Astrocyte (in vitro differentiated cells and primary cell): Measurements from ENCODE around the gene GYG2. TPM values are rescaled to one million over a fixed set of nuclear protein-coding genes. Genes with fewer than 3 reads are reported as not detected.

Experiments used
- DNase-seq: peaks from one replicate; pipeline ENCODE4 v3.0.0-alpha.2; 2010; ENCODE audit warnings: low read depth
- FAIRE-seq: peaks from 2 replicates; lab custom pipeline; 2011; peaks lifted over from hg19 to GRCh38; lab: Jason Lieb, UNC
- H2AFZ ChIP-seq: 2 replicates; pipeline ENCODE4 v1.6.0; 2012; ENCODE audit warnings: low read depth, low read length, inconsistent platforms
- H3K27ac ChIP-seq: 2 replicates; pipeline ENCODE4 v1.5.1; 2011; ENCODE audit warnings: low read depth, low read length, inconsistent platforms
- H3K27me3 ChIP-seq: 2 replicates; pipeline ENCODE4 v1.6.0; 2011; ENCODE audit warnings: low read length, inconsistent platforms; ENCODE audit not compliant: insufficient read depth
- H3K36me3 ChIP-seq: 2 replicates; pipeline ENCODE4 v1.5.1; 2011; ENCODE audit warnings: low read length, inconsistent platforms; ENCODE audit not compliant: insufficient read depth
- H3K4me1 ChIP-seq: 2 replicates; pipeline ENCODE4 v1.5.1; 2011; ENCODE audit warnings: low read length, inconsistent platforms; ENCODE audit not compliant: insufficient read depth
- H3K4me2 ChIP-seq: 2 replicates; pipeline ENCODE4 v1.6.0; 2012; ENCODE audit warnings: low read length, inconsistent platforms
- H3K4me3 ChIP-seq: 2 replicates; pipeline ENCODE4 v1.5.1; 2011; ENCODE audit warnings: low read depth, mild to moderate bottlenecking, low read length, inconsistent platforms; ENCODE audit not compliant: insufficient read depth
- H3K79me2 ChIP-seq: 2 replicates; pipeline ENCODE4 v1.6.0; 2012; ENCODE audit warnings: mild to moderate bottlenecking, low read length, inconsistent platforms; ENCODE audit not compliant: insufficient read depth
- H3K9ac ChIP-seq: 2 replicates; pipeline ENCODE4 v1.6.0; 2012; ENCODE audit warnings: mild to moderate bottlenecking, low read length, inconsistent platforms
- H3K9me3 ChIP-seq: 2 replicates; pipeline ENCODE4 v1.5.1; 2012; ENCODE audit warnings: low read depth, mild to moderate bottlenecking, low read length, inconsistent platforms; ENCODE audit not compliant: insufficient read depth
- H4K20me1 ChIP-seq: 2 replicates; pipeline ENCODE4 v1.6.0; 2012; ENCODE audit warnings: low read length, inconsistent platforms; ENCODE audit not compliant: insufficient read depth
- H3K27ac Mint-ChIP-seq: one replicate; pipeline ENCODE4 v1.8.0; 2021; ENCODE audit warnings: mild to moderate bottlenecking, mixed read lengths; ENCODE audit not compliant: unreplicated experiment
- H3K27me3 Mint-ChIP-seq: one replicate; pipeline ENCODE4 v1.8.0; 2021; ENCODE audit warnings: low read depth, mixed read lengths; ENCODE audit not compliant: unreplicated experiment
- H3K36me3 Mint-ChIP-seq: one replicate; pipeline ENCODE4 v1.8.0; 2021; ENCODE audit warnings: low read depth, mixed read lengths; ENCODE audit not compliant: unreplicated experiment
- H3K4me1 Mint-ChIP-seq: one replicate; pipeline ENCODE4 v1.8.0; 2021; ENCODE audit warnings: low read depth, mixed read lengths; ENCODE audit not compliant: unreplicated experiment
- H3K4me3 Mint-ChIP-seq: one replicate; pipeline ENCODE4 v1.8.0; 2021; ENCODE audit warnings: mild to moderate bottlenecking, moderate library complexity, mixed read lengths; ENCODE audit not compliant: unreplicated experiment
- H3K9me3 Mint-ChIP-seq: one replicate; pipeline ENCODE4 v1.8.0; 2021; ENCODE audit warnings: mild to moderate bottlenecking, mixed read lengths; ENCODE audit not compliant: unreplicated experiment
- CTCF ChIP-seq: IDR thresholded peaks from 2 replicates; pipeline ENCODE4 v1.5.1; 2011; ENCODE audit warnings: low read depth, mild to moderate bottlenecking, inconsistent platforms, low read length, moderate library complexity; ENCODE audit not compliant: insufficient read depth
- EZH2 ChIP-seq: IDR thresholded peaks from 2 replicates; pipeline ENCODE4 v1.6.1; 2012; ENCODE audit warnings: mild to moderate bottlenecking, low read length, inconsistent platforms; ENCODE audit not compliant: insufficient read depth
- total RNA-seq: library from RNA; stranded (reverse); gene quantifications from 2 replicates; pipeline ENCODE4 v1.2.1, GENCODE V29; 2021

Gene GYG2
- total RNA-seq, 1 donor from 2014 or later, result 15.5 TPM

DNA sequence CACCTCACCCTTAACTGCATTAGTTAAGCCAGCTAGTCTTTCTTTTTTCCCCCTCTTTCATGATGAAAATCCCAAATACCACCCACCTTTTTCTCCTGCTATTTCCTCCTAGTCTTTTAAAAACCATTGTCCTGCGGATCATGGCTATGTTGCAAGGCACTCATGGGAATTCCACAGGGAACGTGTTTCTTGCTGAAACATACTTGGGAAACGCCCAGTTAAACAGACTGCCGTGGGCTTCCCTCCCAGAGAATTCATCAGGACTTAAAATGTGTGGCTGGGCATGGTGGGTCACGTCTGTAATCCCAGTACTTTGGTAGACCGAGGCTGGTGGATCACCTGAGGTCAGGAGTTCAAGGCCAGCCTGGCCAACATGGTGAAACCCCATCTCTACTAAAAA lies 44.7 kb upstream of the GYG2 start:
- no peak overlapping the region for H3K9ac ChIP-seq
- Mint-ChIP-seq H3K9me3 (no peaks in the 10 kb centered on the region), H3K4me3 (no peak overlapping the region), H3K27ac (no peak overlapping the region), H3K36me3 (no peaks in the 10 kb centered on the region), H3K27me3 (peaks cover 6% of the 10 kb centered on the region), H3K4me1 (no peaks in the 10 kb centered on the region)
- TF ChIP-seq CTCF, result no peak
- TF ChIP-seq EZH2, result no peak
- no peak overlapping the region for H3K4me2 ChIP-seq
- H3K79me2 ChIP-seq, result no peaks in the 10 kb centered on the region
- no peak overlapping the region for H3K27ac ChIP-seq
- no peaks in the 10 kb centered on the region for H3K4me1 ChIP-seq
- no peak overlapping the region for H2AFZ ChIP-seq
- no peaks in the 10 kb centered on the region for H3K9me3 ChIP-seq
- no peaks in the 10 kb centered on the region for H4K20me1 ChIP-seq
- FAIRE-seq, result no peak
- H3K27me3 ChIP-seq, result no peaks in the 10 kb centered on the region
- no peaks in the 10 kb centered on the region for H3K36me3 ChIP-seq
- no peak for DNase-seq
- H3K4me3 ChIP-seq, result no peak overlapping the region

- no peak overlapping the region for H3K9ac ChIP-seq
- no peak overlapping the region for H3K4me3 ChIP-seq
- H3K36me3 Mint-ChIP-seq, result no peaks in the 10 kb centered on the region
- DNase-seq (no peak), FAIRE-seq (no peak)
- H4K20me1 ChIP-seq, result no peaks in the 10 kb centered on the region
- no peak overlapping the region for H3K4me3 Mint-ChIP-seq
- no peaks in the 10 kb centered on the region for H3K9me3 Mint-ChIP-seq
- no peaks in the 10 kb centered on the region for H3K4me1 Mint-ChIP-seq
- no peak overlapping the region for H3K4me2 ChIP-seq
- no peak overlapping the region for H2AFZ ChIP-seq
- H3K27ac Mint-ChIP-seq, result no peak overlapping the region
- H3K4me1 ChIP-seq, result no peaks in the 10 kb centered on the region
- TF ChIP-seq CTCF, result no peak
- TF ChIP-seq EZH2, result no peak
- H3K27me3 Mint-ChIP-seq, result peaks cover 4% of the 10 kb centered on the region
- no peak overlapping the region for H3K27ac ChIP-seq
- no peaks in the 10 kb centered on the region for H3K9me3 ChIP-seq
- no peaks in the 10 kb centered on the region for H3K79me2 ChIP-seq
- H3K36me3 ChIP-seq, result no peaks in the 10 kb centered on the region
- H3K27me3 ChIP-seq, result no peaks in the 10 kb centered on the region
Observed at GRCh38 chrX:2785538-2785937, 43.2 kb upstream of the GYG2 start.

GRCh38 chrX:2788980-2789379 lies 39.8 kb upstream of the GYG2 start:
- no peak for FAIRE-seq
- Histone ChIP-seq H3K36me3 (no peaks in the 10 kb centered on the region), H3K27ac (no peak overlapping the region), H3K79me2 (no peaks in the 10 kb centered on the region), H3K9me3 (no peaks in the 10 kb centered on the region), H3K9ac (no peak overlapping the region), H2AFZ (no peak overlapping the region), H3K4me3 (no peak overlapping the region), H3K27me3 (no peaks in the 10 kb centered on the region), H4K20me1 (no peaks in the 10 kb centered on the region), H3K4me2 (no peak overlapping the region), H3K4me1 (no peaks in the 10 kb centered on the region)
- Mint-ChIP-seq H3K27ac (no peak overlapping the region), H3K36me3 (no peaks in the 10 kb centered on the region), H3K27me3 (peaks cover 4% of the 10 kb centered on the region), H3K4me1 (no peaks in the 10 kb centered on the region), H3K9me3 (no peaks in the 10 kb centered on the region), H3K4me3 (no peak overlapping the region)
- TF ChIP-seq CTCF, result no peak
- DNase-seq, result no peak
